Right atrium auricular region (tissue), 2 donors: Measurements from ENCODE around the gene PBX4. TPM values are rescaled to one million over a fixed set of nuclear protein-coding genes. Genes with fewer than 3 reads are reported as not detected.

ENCODE experiments used
- DNase-seq: peaks from one replicate; pipeline ENCODE4 v3.0.0-alpha.2; 2019; ENCODE audit warnings: low spot score
- H3K27ac ChIP-seq, 2 donors: fragments of 200-600 bp; sonication (generic); 1 replicate in 1 of 2; 2 replicates in 1 of 2; pipeline ENCODE4 v1.5.1; 2016 to 2019
- H3K27me3 ChIP-seq, 2 donors: fragments of 200-600 bp; sonication (generic); one replicate each; pipeline versions ENCODE4 v1.5.1 to v1.6.0; 2017 to 2019
- H3K36me3 ChIP-seq: fragments of 200-600 bp; sonication (generic); one replicate; pipeline ENCODE4 v1.5.1; 2016
- H3K4me1 ChIP-seq, 2 donors: fragments of 200-600 bp; sonication (generic); one replicate each; pipeline versions ENCODE4 v1.5.1 to v1.6.0; 2017 to 2019
- H3K4me3 ChIP-seq, 2 donors: fragments of 200-600 bp; sonication (generic); 1 replicate in 1 of 2; 2 replicates in 1 of 2; pipeline ENCODE4 v1.5.1; 2017 to 2019; ENCODE audit warnings: mild to moderate bottlenecking in 1 of 2, moderate library complexity in 1 of 2
- H3K9me3 ChIP-seq, 2 donors: fragments of 200-600 bp; sonication (generic); one replicate each; pipeline ENCODE4 v1.5.1; 2019
- total RNA-seq, 2 donors: library from RNA; depleted of rRNA; stranded (reverse); fragments of >200 nt; gene quantifications; one replicate each; pipeline ENCODE4 v1.1.0, GENCODE V29; 2016
- TF ChIP-seq, protein P1 (sequence below), 2 donors: fragments of 200-600 bp; sonication (generic); IDR thresholded peaks; one replicate each; pipeline ENCODE4 v1.5.1; 2019; ENCODE audit warnings: antibody characterized with exemption in 2 of 2

PBX4 gene
- total RNA-seq, 2 donors from 2014 or later = not detected

- Histone ChIP-seq H3K9me3 (no peaks in the 10 kb centered on the region), H3K27ac (no peak overlapping the region), H3K4me3 (peak overlapping the region in 1 of 2 donors; percentile 31), H3K36me3 (no peaks in the 10 kb centered on the region), H3K27me3 (no peaks in the 10 kb centered on the region), H3K4me1 (peaks cover 0 to 36% of the 10 kb centered on the region in 2 donors)
- no peak for DNase-seq
- TF ChIP-seq, protein P1, sequence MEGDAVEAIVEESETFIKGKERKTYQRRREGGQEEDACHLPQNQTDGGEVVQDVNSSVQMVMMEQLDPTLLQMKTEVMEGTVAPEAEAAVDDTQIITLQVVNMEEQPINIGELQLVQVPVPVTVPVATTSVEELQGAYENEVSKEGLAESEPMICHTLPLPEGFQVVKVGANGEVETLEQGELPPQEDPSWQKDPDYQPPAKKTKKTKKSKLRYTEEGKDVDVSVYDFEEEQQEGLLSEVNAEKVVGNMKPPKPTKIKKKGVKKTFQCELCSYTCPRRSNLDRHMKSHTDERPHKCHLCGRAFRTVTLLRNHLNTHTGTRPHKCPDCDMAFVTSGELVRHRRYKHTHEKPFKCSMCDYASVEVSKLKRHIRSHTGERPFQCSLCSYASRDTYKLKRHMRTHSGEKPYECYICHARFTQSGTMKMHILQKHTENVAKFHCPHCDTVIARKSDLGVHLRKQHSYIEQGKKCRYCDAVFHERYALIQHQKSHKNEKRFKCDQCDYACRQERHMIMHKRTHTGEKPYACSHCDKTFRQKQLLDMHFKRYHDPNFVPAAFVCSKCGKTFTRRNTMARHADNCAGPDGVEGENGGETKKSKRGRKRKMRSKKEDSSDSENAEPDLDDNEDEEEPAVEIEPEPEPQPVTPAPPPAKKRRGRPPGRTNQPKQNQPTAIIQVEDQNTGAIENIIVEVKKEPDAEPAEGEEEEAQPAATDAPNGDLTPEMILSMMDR (IDR thresholded peaks at IDR 0.05) = no peak
These were observed 104.8 kb downstream of the PBX4 start for GRCh38 chr19:19513682-19514081.

Other genes with a start within 250 kb of the PBX4 start
- gene GATAD2A, start 213.0 kb downstream of the PBX4 start, total RNA-seq = 10 to 100 TPM; 27.7 to 32.9 TPM
- gene TSSK6, start 103.1 kb downstream of the PBX4 start, total RNA-seq = 1 to 10 TPM; 1.2 to 1.3 TPM
- 100 to 1,000 TPM in 1 of 2 donors, 10 to 100 TPM in 1; 59.3 to 198 TPM for gene NDUFA13, start 102.5 kb downstream of the PBX4 start, total RNA-seq
- 1 to 10 TPM in 1 of 2 donors, under 1 TPM in 1; 0.85 to 1.5 TPM for gene YJEFN3, start 89.8 kb downstream of the PBX4 start, total RNA-seq
- gene CILP2, start 80.4 kb downstream of the PBX4 start, total RNA-seq = under 1 TPM; 0.19 to 0.24 TPM
- 1 to 10 TPM in 1 of 2 donors, under 1 TPM in 1; 0.89 to 3.1 TPM for gene LPAR2, start 9.5 kb upstream of the PBX4 start, total RNA-seq
- gene GMIP, start 25.0 kb upstream of the PBX4 start, total RNA-seq = 1 to 10 TPM; 2.3 to 4.9 TPM
- gene ATP13A1, start 45.0 kb upstream of the PBX4 start, total RNA-seq = 10 to 100 TPM; 23.6 to 62.1 TPM
- 1 to 10 TPM; 3.0 to 3.4 TPM for gene ZNF101, start 50.2 kb upstream of the PBX4 start, total RNA-seq
- 1 to 10 TPM; 2.8 to 4.6 TPM for gene ZNF14, start 114.4 kb upstream of the PBX4 start, total RNA-seq
- 10 to 100 TPM; 14.2 to 18.2 TPM for gene ZNF506, start 203.1 kb upstream of the PBX4 start, total RNA-seq
- 1 to 10 TPM; 5.0 to 6.6 TPM for gene ZNF253, start 247.2 kb upstream of the PBX4 start, total RNA-seq